HG03039 (cell line): ENCODE results near the gene TRMT2A.

Source experiments
- ATAC-seq: cut with Tn5 transposase; IDR thresholded peaks from one replicate; pipeline ENCODE4 v1.9.1; 2021; ENCODE audit warnings: mild to moderate bottlenecking, moderate library complexity; ENCODE audit not compliant: unreplicated experiment

TRMT2A gene

DNA sequence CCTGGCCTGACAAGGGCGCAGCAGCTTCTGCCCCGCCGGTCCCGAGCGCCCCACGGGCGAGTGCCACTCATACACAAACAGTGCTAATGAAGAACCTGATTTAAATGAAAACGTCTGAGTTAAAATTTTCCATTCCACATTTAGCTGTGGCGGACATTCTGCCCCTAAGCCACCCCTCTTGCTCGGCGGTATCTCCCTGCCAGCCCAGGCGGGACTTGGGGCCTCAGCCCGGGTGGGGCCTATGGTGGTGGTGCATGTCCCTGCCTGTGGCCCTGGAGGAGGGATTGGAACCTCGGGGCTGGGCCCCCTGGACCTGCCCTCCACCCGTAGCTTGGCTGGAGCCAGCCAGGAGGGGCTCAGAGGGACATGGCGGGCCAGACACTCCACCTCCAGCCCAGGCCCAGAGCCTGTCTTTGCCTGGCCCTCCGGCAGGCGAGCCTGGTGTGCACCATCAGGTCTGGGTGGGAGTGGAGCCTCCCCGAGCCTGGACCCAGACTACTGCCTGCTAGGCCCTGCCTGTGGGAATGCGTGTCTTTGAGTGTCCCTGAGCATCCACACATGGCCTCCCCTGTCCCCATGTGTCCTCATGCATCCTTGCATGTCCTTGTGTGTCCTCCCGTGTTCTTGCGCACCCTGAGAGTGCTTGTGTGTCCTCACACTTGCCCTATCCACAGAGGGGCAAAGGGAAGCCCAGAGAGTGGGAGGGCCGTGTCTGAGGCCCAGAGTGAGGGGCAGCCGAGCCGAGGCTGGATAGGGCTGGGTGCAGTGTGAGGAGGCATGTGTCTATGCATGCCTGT, 19.0 kb upstream of the TRMT2A start:
- ATAC-seq, result no peak

DNA sequence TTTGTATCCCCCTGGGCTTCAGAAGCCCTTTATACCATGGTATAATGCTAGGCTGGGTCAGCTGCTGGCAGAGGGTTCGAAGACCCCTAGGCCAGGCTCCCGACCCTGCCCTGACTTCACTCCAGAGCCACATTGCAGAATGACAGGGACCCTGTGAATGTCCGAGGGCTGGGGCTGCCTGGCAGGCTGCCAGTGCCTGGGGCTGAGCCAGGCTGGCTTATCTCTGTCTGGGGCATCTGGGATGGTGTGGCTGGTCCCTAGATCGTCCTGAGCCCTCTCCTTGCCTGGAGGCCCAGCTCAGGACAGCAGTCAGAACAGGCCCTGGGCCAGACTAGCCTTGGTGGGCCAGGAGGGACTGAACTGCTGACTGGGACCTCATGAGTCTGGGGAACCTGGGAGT, 18.2 kb upstream of the TRMT2A start:
- no peak for ATAC-seq

DNA sequence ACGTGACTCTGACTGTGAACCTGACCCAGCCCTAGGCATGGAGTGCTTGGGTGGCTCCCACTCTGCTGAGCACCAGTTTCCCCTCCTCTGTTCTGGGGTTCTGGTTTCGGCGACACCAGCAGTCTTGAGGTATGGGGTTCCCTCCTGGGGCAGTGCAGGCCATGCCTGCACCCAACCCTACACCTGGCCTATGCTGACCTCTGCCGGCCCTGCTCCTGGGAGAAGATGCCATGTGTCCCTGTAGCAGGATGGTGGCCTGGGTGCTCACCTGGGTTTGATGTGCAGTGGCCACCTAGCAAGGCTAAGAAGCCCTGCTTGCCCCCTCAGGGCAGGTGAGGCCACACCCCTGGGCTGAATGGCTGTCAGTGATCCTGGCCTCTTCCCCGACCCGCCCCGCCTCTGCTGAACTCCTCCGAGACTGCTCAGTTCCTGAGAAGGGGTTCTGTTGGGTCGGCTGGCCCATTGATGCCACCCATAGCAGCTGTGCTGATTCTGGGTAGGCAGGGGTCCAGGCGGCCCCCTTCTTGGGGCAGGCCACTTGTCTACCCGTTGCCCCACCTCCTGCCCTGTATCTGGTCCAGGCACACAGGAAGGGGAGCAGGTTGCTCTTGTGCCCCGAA, 17.0 kb upstream of the TRMT2A start:
- no peak for ATAC-seq

DNA sequence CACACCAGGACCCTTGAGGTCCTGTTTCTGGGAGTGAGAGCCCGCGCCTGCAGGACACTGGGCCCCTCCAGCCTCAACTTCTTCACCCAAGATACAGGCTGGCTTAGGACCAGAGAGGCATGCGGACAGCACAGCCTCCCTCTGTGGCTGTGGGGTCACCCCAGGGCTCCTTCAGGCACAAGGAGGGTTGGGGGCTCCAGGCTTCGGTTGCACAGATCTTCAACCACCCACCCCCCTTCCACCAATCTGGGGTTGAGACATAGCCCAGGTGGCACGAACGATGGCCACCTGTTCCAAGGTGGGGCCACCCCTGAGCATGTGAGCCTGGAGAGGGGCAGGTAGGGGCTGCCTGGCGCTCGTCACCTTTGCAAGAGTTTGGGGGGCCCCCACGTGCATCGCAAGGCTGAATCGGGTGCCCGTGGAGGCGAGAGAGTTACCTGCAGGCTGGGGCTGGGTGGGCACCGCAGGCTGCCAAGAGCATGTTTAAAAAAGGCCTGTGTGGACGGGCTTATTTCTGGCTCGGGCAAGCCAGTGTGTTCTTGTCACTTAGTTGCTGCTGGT, 15.7 kb upstream of the TRMT2A start:
- ATAC-seq, result no peak

DNA sequence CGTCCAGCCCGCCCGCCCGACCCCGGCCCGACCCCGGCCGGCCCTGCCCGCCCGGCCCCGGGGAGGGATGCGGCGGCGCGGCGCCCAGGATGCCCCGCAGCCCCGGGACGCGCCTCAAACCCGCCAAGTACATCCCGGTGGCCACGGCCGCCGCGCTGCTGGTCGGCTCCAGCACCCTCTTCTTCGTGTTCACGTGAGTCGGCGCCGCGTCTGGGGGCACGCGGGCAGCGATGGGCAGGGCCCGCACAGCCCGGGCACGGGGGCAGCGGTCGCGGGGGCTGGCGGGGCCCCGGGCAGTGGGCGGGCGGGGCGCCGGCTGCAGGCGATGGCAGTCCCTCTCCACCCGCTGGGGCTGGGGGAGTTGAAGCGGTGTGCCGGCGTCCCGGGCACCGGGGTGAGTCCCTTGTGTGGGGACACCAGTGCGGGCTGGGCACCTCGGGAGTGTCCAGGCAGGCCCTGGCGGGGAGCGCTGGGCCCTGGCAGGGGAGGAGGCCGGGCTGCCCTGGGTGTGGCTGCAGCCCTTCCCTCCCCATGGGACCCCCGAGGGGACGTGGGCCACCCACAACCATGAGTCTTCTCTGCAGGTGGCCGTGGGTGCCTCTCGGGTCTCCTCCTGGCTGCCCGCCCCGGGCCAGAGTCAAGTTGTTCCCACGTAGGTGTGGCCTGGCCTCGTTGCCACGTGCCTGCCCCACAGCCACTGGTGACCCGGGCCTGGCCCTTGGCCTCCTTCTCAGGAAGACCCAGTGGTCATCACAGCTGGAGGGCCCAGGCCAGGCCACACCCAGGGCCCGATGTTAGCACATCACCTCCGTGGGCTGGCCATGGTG, 15.0 kb upstream of the TRMT2A start:
- no peak for ATAC-seq

DNA sequence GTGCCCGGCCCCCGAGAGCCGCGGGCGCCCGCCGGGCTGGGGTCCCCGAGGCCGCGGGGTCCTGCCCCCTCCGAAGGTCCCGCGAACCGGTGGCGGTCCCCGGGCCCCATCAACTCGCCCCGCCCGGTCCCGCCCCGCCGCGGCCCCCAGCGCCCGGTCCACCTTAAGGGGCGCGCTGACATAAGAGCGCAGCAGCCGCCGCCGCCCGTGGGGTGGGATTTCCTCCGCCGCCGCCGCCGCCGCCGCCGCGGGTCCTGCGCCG, 14.5 kb upstream of the TRMT2A start, which contains the start of gene ZDHHC8:
TSS of gene ZDHHC8 (plus strand) at position 208 of the 262 bp plus-strand sequence. CDS start 144 bp downstream, outside the sequence.
- no peak for ATAC-seq

DNA sequence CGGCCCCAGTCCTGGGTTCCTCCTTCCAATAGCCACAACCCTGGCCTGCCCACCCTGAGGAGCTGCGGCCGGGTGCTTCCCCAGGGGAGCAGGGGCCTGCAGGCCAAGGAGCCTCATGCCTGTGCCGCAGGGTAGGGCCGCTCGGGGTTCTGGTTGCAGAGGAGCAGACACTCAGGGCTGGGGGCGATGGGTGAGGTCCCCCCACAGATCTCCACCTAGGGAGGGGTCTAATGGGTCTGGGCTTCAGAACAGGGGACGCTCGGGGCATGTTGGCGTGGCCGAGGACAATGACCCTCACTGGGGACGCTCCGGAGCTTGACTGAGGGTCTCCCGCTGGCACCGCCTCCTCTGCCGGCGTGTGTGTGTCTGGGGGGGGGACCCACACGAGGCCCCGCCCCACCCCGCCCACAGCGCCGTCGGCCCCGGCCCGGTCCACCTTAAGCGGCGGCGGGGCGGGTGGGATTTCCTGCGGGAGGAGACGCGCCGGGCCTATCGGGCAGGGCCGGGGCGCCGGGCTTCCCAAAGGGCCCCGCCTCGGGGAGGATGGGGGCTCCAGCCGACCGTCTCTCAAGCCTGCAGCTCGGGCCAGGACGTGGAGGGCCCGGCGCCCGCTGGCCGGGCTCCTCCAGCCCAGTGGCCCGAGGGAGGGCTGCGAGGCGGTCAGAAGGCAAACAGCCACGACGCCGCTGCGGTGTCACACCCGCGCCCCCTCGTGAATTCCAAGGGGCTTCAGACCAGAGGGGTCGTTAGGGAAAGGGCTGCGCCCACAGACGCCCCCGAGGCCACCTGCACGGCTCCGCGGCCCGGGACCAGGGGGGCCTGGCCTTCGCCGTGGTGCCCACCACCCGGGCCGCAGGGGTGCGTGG, 13.9 kb upstream of the TRMT2A start:
- no peak for ATAC-seq

DNA sequence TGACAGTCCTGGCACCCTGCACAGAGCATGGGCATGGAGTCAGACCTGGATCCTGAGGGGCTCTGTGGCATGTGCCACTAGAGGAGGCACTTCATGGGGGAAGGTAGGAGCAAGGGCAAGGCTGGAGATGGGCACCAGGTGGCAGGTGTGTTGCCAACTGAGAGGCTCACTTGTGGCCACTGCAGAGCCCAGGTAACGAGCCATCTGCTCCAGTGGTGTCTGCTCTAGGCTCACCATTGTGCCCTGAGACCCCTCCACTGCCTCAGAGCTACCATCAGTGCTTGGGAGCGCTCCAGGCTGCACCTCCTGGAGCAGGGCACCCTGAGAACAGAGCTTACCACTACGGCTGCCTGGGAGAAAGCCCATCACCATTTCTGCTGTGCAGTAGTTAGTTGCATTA, 13.3 kb upstream of the TRMT2A start:
- no peak for ATAC-seq

DNA sequence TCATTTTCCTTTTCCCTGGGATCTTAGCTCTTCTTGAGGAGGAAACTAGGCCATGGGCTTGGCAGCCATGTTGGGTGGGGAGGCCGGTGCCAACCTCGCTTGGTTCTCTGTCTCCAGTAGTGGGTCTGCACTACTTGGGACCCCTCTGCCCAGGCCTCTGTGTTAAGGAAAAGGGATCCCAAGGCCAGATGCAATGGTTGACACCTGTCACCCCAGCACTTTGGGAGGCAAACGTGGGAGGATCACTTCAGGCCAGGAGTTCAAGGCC, 12.7 kb upstream of the TRMT2A start:
- no peak for ATAC-seq

DNA sequence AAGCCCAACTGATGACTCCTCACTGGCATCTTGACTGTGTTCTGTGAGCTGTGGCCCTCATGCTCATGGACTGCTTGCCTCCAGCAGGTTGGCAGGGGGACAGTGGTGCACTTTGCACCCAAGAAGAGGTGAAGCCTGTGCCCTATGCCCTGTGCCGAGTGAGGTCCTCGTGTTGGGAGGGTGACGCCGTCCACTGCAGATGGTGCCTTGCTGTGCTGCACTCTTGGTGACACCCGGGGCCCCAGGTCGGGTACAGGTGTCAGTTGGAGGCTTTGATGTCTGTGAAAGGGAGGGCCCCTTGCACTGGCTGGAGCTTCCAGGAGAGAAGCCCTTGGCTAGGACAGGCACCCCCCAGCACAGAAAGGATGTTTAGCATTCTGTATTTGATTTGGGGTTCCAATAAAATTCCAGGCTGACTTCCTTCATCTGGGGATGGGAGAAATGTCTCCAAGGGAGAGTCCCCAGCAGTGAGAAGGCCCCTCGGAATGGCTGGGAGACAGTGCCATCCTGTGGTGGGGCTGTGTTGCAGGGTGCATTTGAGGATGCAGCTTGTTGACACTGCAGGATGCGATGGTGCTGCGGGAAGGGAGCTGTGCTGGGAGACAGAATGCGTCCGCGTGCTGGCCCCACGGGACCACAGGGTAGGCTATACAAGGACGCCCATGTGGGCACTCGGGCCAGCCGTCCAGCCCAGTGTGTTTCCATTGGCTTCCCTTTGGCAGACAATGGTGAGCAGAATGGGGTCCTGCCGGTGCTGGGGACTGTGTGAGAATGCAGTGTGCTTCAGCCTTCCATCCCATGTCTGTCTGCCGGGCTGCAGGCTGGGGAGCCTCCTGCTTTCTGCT, 12.1 kb upstream of the TRMT2A start:
- no peak for ATAC-seq

DNA sequence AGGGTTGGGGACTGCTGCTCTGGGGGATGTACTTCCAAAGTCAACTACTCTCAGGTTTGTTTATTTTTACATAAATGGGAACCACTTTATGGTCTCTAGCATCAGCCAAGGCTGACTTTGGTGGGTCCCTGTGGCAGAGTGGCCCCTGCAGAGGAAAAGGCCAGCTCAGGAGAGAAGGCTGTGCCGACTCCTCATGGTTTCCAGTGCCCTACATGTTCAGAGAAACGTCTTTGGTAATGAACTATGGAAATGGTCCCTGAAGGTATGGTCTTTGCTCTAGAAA, 11.5 kb upstream of the TRMT2A start:
- ATAC-seq, result no peak

DNA sequence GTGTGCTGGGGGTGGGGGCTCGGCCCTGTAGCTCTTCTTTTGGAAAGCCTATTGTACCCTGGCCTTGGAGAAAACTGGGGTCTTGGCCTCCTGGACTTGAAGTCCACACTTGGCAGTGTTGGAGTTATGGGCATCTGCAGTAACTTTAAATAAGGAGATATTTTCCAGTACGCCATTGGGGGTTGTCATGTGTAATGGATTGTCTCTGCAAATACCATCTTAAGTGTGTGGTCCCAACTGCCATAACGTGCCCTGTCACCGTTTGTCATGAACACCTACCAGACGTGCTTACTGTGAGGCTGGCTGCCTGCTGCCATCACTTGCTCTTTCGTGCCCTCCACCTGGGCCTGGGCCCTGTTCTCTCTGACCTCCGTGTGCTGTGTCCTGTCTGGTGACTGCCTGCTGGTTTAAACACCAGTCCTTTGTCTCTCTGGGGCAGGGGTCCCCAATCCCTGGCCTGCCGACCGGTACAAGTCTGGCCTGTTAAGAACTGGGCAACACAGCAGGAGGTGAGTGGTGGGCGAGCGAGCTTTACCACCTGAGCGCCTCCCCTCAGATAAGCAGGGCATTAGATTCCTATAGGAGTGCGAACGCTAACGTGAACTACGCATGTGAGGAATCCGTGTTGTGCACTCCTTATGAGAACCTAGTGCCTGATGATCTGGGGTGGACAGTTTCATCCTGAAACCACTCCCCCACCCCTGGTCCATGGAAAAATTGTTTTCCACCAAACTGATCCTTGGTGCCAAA, 11.0 kb upstream of the TRMT2A start:
- no peak for ATAC-seq

DNA sequence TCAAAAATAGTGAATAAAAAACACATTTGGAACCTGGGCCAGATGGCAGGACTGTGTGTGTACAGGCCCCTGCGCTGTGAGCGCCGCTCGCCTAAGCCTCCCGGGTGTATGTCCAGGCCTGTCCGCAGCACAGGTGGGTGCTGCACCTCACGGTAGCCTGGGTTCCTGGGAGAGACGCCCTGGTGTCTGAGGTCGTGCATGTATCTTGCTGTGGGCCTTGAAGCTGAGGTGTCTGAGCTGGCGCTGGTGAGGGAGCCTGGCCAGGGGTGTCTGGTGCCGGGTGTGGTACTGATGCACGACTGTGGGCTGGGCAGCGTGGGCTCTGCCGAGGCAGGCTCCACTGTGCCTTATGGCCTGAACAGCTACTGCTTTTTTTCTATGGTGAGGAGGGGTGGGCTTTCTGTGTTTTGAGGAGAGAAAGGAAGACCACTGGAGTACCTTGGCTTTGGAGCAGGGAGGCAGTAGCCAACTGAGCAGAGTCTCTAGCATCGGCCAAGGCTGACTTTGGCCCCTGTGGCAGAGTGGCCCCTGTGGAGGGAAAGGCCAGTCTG, 10.4 kb upstream of the TRMT2A start:
- no peak for ATAC-seq

DNA sequence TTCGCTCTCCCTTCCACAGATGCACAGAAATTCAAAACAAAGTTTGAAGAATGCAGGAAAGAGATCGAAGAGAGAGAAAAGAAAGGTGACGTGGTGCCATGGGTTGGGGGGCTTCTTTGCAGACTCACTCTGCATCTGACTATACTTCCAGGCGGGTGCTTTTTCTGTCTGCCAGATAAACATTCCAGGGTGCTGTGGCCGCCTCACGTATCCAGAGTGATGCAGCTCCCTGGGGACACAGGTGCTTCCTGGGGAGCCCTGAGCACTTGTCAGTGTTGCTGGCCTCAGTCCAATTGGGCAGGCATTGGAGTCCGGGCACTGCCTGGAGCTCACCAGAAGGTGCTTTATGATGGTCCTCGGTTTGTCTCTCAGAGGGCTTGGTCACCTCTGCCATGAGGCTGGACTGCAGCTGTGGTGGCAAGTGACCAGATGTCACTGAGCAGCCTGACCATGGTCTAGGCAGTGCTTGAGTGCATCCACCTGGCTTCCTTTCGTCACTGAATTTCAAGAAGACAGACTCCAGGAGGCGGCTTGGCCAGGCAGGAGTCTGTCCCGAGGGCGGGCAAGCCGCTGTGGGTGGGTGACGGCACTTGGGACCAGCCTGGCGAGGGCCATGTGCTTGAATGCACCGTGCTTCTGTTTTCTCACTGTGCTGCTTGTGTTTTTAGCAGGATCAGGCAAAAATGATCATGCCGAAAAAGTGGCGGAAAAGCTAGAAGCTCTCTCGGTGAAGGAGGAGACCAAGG, 9.4 kb upstream of the TRMT2A start:
- ATAC-seq, result no peak

DNA sequence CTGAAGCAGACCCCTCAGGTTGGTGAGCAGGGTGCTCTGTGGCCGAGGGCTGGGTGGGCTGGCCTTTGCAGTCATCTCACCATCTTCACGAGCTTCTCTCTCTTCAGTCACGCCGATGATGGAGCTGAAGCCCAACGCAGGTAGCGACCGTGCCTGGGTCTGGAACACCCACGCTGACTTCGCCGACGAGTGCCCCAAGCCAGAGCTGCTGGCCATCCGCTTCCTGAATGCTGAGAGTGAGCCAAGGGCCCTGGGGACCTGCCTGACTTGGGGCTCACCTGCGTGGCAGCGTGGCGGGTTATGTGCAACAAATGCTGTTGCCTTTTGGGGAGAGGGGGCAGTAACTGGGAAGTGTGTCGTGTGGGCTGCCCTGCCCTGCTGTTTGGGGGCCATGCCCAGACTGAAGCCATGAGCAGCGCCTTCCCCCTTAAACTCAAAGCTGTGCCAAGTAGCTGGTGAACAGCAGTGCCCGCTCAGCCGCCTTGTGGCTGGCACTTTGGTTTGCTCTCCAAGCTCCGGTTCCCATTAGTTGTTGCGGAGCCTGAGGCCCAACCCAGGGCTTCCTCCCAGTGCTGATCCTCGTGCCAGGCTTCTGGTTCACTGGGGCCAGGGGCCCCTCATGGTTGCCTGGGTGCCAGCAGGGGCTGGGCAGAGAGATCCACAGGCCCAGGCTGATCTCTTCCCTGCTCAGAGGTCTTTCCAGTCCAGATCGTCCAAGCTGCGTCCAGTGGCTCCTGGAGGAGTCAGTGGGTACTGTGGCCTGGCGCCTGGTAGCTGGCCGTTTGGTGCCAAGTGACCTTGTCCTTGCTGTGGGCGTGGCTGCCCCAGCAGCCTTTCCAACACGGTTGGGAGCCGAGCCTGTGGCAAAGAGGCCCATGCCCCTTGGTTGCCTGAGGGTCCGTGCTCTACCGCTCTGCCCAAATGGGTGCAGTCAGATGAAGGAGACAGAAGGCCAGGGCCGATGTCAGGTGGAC, 8.5 kb upstream of the TRMT2A start:
- no peak for ATAC-seq

DNA sequence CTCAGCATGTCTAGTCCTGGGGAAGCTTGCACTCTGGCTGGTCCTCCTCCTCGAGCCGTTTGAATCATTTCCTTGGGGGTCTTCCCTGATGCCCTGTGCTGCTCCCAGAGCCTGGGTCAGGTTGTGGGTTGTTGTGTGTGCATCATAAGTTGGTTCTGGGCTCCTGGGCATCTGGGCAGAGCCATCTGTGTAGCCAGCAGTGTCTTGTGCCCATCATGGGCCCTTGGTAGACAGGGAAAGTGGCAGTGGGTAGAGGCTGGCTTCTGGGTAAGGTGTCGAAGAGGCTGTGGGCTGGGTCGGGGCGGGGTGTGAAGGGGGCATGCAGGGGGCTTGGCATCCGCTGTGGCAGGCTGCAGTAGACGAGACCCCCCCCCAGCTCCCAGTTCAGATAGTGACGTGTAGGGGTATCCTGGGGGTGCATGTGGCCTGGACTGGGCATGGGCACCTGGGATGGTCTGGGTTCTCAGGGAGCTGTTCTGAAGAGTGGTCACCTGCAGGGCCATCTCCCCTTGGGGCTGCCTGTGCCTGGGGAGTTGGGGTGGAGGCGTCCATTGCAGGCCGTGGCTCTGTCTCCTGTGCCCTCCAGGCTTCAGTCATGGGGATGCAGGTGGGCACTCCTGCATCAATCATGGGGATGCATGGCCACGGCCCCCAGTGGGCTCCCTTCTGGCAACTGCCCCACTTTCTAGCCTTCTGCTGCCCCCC, 7.2 kb upstream of the TRMT2A start:
- ATAC-seq, result no peak
